Frontal cortex (tissue), 4 donors: Measurements from ENCODE around the gene MOB2. TPM values are rescaled to one million over a fixed set of nuclear protein-coding genes. Genes with fewer than 3 reads are reported as not detected.
A peak's percentile ranks its signal among the peaks of the same experiment; 100 is the strongest.

ENCODE experiments used
- DNase-seq, 2 donors: peaks; one replicate each; pipeline ENCODE4 v3.0.0; 2012; ENCODE audit warnings: low spot score in 2 of 2
- FAIRE-seq: peaks from 2 replicates; lab custom pipeline; 2012; peaks lifted over from hg19 to GRCh38; lab: Jason Lieb, UNC
- total RNA-seq: library from RNA; depleted of rRNA; stranded (reverse); fragments of >200 nt; gene quantifications from one replicate; pipeline ENCODE4 v1.2.3, GENCODE V29; 2014
- donor health status: control.
- donor health status: control.
- donor health status: control.

Gene MOB2
- total RNA-seq, 1 donor from 2014 or later, result 15.1 TPM

GRCh38 chr11:1490651-1491050 lies 4.1 kb upstream of the MOB2 start:
- DNase-seq (no peak), FAIRE-seq (no peak)

DNA sequence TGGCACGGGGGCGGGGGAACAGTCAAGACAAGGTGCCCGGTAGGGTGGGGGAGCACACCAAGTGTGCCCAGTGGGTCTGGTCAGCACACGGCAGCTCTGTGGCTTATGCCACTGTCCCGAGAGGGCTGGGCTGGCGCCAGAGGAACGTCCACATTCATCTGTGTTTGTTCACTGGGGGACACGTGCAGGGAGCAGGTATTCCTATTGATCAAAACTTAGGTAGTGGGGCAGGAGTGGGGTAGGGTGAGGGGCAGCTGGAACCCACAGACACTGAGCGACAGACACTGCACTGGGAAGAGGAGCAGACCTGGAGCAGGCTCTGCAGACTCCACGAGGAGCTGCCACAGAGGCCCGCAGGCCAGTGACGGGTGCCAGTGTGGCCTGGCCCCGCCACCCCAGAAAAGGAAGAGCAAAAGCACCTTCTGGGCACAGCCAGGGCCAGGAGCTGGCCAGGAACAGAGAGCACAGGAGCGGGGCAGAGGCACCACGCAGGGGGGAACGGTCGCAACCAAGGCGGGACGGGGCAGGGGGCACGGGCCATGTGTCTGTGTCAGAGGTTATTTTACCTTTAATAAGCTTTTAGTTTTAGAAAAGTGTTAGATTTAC lies 2.1 kb upstream of the MOB2 start:
- DNase-seq (no peak), FAIRE-seq (no peak)

DNA sequence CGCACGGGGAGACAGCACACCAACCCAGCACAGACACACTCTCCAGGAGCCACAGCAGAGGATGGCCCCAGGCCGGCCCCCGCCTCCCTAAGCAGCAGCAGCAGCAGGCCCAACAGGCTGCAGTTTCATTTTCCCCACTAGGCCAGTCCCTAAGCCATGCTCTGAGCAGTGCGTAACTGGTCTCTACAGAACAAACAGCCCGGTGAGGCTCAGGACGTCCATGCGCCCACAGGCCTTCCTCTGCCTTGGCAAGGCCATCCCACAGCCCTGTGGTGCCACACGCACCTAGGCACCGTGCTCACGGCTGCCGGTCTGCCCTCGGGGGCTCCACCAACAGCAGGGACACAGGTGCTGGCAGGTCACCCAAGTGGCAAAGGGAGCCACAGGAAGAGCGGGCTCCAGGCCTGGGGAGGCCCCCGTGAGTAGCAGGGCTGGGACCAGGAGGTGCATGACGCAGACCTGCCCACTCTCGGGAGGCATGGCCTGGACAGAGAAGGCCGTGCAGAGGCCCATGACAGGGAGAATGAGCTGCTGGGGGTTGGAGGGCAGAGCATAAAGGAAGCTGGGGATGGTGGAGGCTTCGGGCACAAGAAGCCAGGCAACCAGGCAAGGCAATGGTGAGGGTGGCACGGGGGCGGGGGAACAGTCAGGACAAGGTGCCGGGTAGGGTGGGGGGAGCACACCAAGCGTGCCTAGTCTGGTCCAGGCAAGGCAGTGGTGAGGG lies 1.4 kb upstream of the MOB2 start:
- DNase-seq, result no peak
- no peak for FAIRE-seq

DNA sequence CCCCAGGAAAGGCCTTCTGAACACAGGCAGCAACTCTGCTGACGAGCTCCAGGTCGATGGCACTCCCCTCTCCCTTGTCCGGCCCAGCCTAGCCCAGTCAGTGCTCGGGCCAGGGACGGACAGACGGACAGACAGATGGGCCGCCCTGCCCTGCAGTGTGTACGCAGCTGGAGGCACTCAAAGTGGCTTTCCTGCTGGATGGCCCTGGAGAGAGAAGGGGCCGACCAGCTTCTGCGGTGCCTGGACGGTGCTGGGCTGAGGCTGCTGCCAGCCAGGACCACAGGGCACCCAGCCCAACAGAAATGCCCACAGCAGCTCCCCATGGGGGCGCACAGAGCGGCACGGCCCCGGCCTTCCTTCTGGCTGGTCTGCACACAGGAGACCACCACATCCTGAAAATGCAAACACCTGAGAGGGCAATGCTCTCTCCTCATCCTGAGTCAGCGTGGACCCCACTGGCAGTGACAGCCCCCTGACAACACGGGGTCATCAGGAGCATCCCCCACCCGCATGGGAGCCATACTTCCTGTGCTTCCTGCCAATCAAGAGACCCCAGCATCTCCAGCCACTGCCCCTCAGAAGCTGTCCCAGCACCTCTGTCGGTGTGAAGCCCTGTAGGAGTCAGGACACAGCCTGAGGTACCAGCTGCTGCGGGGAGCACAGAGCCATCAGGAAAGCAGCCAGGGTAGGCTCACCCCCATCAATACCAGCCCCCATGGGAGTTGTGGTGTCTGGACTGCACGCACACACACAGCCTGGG lies 692 bp upstream of the MOB2 start:
- DNase-seq (no peak), FAIRE-seq (no peak)

GRCh38 chr11:1485504-1485885 lies 1.1 kb downstream of the MOB2 start:
- no peak for FAIRE-seq
- peak in 1 of 2 donors; percentile 58 for DNase-seq

- DNase-seq (no peak), FAIRE-seq (no peak)
Observed at GRCh38 chr11:1484695-1485503, 1.7 kb downstream of the MOB2 start.

GRCh38 chr11:1484061-1484671 lies 2.4 kb downstream of the MOB2 start:
- no peak for FAIRE-seq
- no peak for DNase-seq

GRCh38 chr11:1483445-1483961 lies 3.1 kb downstream of the MOB2 start:
- no peak for FAIRE-seq
- DNase-seq, result no peak

GRCh38 chr11:1482581-1483444 lies 3.8 kb downstream of the MOB2 start:
- FAIRE-seq, result no peak
- no peak for DNase-seq

DNA sequence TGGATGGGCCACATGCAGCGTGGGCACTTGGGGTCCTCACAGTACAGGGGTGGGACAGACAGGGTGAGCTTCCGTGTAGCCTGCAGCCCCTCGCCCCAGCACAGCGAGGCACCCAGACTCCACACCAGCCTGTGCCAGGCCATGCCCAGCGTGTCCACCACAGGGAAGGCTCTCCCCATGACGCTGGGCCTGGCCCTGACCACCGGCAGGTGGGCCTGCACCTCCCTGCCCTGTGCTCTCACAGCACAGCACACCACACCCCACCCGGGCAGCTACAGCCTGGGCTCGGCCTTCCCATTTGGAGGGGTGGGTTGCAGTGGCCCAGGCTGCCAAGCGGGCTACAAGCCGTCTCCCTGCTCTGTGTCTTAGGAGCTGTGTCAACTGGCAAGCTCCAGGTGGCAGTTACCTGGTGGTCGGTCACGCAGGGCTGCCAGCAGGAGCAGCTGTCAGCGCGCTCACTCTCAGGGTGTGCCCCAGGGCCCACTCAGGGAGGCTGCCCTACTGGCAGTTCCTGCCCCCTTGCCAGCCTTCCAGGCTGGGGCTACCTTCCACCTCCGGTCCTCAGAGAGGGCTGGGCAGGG lies 4.6 kb downstream of the MOB2 start:
- FAIRE-seq, result no peak
- no peak for DNase-seq

GRCh38 chr11:1481483-1481825 lies 5.1 kb downstream of the MOB2 start:
- DNase-seq (no peak), FAIRE-seq (no peak)

DNA sequence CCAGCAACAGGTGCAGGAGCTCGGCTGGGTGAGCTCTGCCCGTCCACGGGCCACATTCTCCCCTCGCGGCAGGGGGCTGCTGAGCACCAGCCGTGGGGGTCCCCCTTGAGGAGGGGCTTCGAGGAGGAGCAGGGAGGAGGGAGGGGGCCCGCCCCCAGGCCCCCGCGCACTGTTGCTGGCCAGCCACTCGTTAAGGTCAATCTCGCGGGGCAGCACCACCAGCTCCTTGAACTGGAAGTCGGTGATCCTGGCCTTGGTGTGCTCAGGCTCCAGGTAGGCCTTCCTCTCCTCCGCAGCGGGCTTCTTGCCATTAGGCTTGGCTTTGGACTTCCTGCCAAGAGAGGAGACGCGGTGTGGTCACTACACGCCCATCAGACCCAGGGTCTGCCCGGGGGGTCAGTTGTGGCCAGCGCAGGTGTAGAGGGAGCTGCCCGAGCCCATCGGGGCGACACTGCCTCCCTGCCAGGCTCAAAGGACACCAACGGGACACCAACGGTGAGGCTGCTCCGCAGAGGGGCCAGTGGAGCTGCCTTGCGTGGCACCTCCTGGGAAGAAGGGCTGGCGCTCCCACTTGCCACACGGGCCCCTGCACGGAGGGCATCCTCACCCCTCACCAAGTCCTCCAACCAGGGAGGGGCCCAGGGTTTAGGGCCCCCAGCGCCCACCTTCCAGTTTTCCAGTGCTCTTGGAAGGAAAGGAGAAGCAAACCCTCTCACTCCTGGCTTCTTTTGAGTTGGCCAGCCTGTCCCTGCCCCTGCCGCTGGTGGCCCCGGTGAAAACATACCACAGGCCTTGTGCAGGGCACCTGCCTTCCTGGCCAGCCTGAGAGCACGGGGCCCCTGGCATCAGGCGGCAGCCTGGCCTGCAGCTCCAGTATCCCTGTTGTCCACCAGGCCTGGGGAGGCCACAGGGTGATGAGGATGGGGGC lies 5.8 kb downstream of the MOB2 start:
- DNase-seq, result no peak
- no peak for FAIRE-seq

- DNase-seq (no peak), FAIRE-seq (no peak)
Observed at GRCh38 chr11:1480191-1480554, 6.4 kb downstream of the MOB2 start.

- FAIRE-seq (no peak), DNase-seq (no peak)
Observed at GRCh38 chr11:1479678-1480118, 6.9 kb downstream of the MOB2 start.

DNA sequence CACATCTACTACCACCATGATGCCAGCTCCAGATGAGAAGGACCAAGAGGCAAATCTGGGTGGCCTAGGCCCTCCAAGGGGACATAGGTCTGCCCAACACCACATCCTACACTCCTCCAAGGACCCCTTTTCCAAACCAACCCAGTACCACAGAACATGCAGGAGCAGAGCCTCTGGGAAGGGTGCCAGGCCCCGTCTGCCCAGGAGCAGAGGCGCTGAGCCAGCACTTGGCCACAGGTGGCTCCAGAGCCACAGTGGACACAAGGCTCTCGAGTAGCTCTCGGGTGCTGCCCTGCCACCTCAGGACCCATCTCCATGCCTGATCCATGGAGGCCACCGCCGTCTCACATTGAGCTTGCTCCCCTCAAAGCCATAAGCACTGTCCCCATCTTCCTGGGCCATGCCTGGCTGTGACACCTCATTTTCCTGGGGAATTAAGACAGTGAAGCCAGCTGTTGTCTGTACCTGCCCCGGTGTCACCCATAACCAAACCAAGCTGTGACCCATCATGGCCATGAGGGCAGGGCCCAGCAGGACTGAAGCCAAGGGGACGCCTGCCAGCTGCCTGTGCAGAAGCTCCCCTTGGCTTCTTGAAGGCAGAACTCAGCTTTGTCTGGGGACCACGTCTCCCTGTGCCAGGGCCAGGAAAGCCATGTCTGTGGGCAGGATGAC lies 7.4 kb downstream of the MOB2 start:
- DNase-seq (no peak), FAIRE-seq (no peak)

GRCh38 chr11:1478544-1478943 lies 8.0 kb downstream of the MOB2 start:
- no peak for DNase-seq
- FAIRE-seq, result no peak

DNA sequence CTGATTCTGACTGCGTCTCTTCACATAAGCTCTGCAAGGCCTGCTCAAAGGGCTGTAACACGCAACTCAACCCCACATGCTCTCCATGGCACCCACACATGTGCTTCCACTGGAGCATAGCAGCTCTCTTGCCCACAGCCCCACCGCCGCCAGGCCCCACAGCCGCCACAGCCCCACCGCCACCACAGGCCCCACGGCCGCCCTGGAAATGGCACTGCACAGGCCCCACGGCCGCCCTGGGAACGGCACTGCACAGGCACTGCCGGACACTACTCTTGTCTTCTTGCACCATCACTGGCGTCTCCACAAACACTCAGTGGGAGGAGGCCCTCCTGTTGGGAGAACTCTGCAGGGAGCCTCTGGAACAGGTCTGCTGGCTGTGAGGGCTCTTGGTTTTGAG lies 8.6 kb downstream of the MOB2 start:
- no peak for FAIRE-seq
- DNase-seq, result no peak
